BLaER1 (cell line): Measurements from ENCODE around the gene WRNIP1.
"Not testable (repeated sequence)": the region's sequence is repeated elsewhere in the genome, so short reads cannot be mapped to it uniquely, and the experiment has no call there.

Experiments
- H3K27ac ChIP-seq: shearing (Covaris generic); formaldehyde crosslinking; 2 replicates; pipeline ENCODE4 v1.8.1; 2022
- H3K27me3 ChIP-seq: shearing (Covaris generic); formaldehyde crosslinking; 2 replicates; pipeline ENCODE4 v1.8.1; 2022
- H3K36me3 ChIP-seq: shearing (Covaris generic); formaldehyde crosslinking; 2 replicates; pipeline ENCODE4 v1.8.1; 2022
- H3K4me1 ChIP-seq: shearing (Covaris generic); formaldehyde crosslinking; 2 replicates; pipeline ENCODE4 v1.8.1; 2022
- H3K4me2 ChIP-seq: shearing (Covaris generic); formaldehyde crosslinking; 2 replicates; pipeline ENCODE4 v1.8.1; 2022
- H3K4me3 ChIP-seq: shearing (Covaris generic); formaldehyde crosslinking; 2 replicates; pipeline ENCODE4 v1.8.1; 2022
- H3K9ac ChIP-seq: shearing (Covaris generic); formaldehyde crosslinking; 2 replicates; pipeline ENCODE4 v1.8.1; 2022
- H3K9me3 ChIP-seq: shearing (Covaris generic); formaldehyde crosslinking; 2 replicates; pipeline ENCODE4 v1.8.1; 2022
- H4K20me1 ChIP-seq: shearing (Covaris generic); formaldehyde crosslinking; 2 replicates; pipeline ENCODE4 v1.8.1; 2022
- Cebpa-rat ChIP-seq: shearing (Covaris generic); IDR thresholded peaks from 2 replicates; pipeline ENCODE4 v1.8.1; 2022

Gene WRNIP1

DNA sequence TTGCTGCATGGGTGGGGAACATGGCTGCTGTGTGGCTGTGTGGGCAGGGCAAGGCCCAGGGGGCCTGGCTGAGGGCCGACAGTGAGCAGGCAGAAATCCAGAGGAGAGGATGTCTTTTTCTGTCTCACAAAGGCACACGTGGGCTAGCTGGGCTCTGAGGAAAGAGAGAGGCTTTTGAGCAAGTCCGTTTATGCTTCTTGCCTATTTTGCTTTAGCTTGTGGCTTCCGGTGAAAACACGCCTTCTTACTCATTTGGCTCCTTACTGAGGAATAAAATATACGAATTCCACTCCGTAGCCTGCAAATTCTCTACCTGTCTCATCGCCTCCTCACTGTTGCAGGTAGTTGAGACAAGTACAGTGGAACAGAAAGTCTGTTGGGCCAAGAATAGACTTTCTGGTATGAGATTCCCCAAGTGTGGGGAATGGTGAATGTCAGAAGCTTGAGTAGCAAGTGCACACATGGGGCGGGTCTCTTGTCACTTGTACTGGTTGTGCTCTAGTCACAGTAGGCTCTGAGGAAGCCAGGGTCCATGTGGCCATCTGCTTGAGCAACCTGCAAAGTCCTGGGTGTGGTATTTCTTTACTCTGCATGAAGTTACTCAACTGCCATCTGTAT lies 28.4 kb downstream of the WRNIP1 start:
- Histone ChIP-seq H4K20me1 (no peaks in the 10 kb centered on the region), H3K4me3 (0 out of 2 replicates have a peak overlapping the region, but pooled peaks have one; percentile 41), H3K9ac (peak overlapping the region; percentile 73), H3K4me1 (peaks cover 87% of the 10 kb centered on the region), H3K4me2 (peak overlapping the region; percentile 85), H3K27me3 (no peaks in the 10 kb centered on the region), H3K36me3 (no peaks in the 10 kb centered on the region), H3K27ac (peak overlapping the region; percentile 84), H3K9me3 (no peaks in the 10 kb centered on the region)
- TF ChIP-seq Cebpa-rat, result no peak

GRCh38 chr6:2794171-2794730 lies 29.1 kb downstream of the WRNIP1 start:
- no peak overlapping the region for H3K9ac ChIP-seq
- peaks cover 89% of the 10 kb centered on the region for H3K4me1 ChIP-seq
- no peaks in the 10 kb centered on the region for H3K36me3 ChIP-seq
- no peaks in the 10 kb centered on the region for H3K27me3 ChIP-seq
- peak overlapping the region; percentile 84 for H3K27ac ChIP-seq
- H3K4me3 ChIP-seq, result no peak overlapping the region
- no peak for TF ChIP-seq Cebpa-rat
- no peaks in the 10 kb centered on the region for H3K9me3 ChIP-seq
- H4K20me1 ChIP-seq, result no peaks in the 10 kb centered on the region
- peak overlapping the region; percentile 85 for H3K4me2 ChIP-seq

DNA sequence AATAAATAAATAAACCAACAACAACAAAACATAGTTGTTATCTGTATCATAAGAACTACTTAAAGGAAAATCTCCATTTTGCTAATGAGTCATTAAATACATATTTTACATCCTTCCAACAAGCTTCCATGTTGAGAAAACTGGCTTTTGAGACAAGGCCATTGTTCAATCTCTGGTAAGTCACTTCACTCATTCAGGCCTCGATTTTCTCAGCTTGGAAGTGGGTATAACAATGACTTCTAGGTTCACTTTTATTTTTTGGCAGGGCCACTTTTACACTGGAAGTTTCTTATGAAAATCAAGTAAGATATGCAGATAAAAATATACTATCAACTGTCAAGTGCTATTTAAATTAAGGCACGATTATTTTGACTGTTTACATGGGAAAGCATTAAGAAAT lies 30.0 kb downstream of the WRNIP1 start:
- Histone ChIP-seq H3K9me3 (no peaks in the 10 kb centered on the region), H3K9ac (no peak overlapping the region), H3K27me3 (no peaks in the 10 kb centered on the region), H3K27ac (no peak overlapping the region), H4K20me1 (no peaks in the 10 kb centered on the region), H3K4me2 (no peak overlapping the region), H3K4me3 (no peak overlapping the region), H3K4me1 (peaks cover 81% of the 10 kb centered on the region), H3K36me3 (no peaks in the 10 kb centered on the region)
- TF ChIP-seq Cebpa-rat, result no peak

DNA sequence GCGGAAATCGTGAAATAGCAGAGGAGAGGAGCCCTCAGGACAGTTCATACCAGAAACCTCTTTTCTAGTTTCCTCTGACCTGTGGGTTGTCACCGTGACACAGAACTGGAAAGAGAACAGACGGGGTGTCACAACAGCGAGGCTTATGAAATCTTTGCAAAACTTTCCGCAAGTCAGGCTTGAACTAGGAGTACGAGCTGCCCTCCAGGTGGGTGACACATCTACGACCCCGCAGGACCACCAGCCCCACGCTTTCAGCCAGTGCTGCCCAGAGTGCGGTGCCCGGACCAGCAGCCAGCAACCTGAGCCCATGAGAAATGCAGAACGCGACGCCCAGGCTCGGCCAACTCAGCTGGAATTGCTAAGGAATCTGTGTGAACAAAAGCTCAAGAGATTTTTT lies 30.8 kb downstream of the WRNIP1 start:
- Histone ChIP-seq H3K9me3 (no peaks in the 10 kb centered on the region), H3K4me1 (peaks cover 73% of the 10 kb centered on the region), H4K20me1 (no peaks in the 10 kb centered on the region), H3K9ac (no peak overlapping the region), H3K36me3 (no peaks in the 10 kb centered on the region), H3K27me3 (no peaks in the 10 kb centered on the region), H3K4me3 (no peak overlapping the region), H3K4me2 (no peak overlapping the region), H3K27ac (peak overlapping the region; percentile 35; the same call in 1 of the 2 replicates)
- no peak for TF ChIP-seq Cebpa-rat

DNA sequence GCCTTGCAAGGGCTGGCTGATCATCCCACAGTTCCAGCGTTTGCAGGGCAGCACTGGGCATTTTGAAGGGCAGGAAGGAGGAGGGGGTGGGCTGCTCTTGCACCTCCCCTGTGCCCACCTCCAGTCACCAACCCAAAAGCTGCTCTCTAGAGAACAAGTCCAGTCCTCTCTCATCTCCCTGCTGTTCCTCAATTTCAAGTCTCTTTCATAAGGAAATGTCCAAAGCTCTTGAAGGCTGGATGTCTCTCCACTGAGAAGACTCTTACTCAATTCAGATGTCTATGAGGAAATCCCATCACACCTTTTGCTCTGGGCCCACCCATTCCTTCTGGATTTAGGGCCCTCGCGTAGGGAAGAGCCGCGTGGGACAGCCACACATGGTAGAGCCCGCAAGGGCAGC lies 31.7 kb downstream of the WRNIP1 start:
- Histone ChIP-seq H3K9me3 (no peaks in the 10 kb centered on the region), H3K27me3 (no peaks in the 10 kb centered on the region), H3K4me2 (peak overlapping the region; percentile 69), H3K4me1 (peaks cover 64% of the 10 kb centered on the region), H3K9ac (peak overlapping the region; percentile 54), H3K27ac (peak overlapping the region; percentile 59), H4K20me1 (no peaks in the 10 kb centered on the region), H3K36me3 (no peaks in the 10 kb centered on the region), H3K4me3 (no peak overlapping the region)
- no peak for TF ChIP-seq Cebpa-rat

GRCh38 chr6:2797564-2798031 lies 32.4 kb downstream of the WRNIP1 start:
- peak overlapping the region; percentile 59 for H3K27ac ChIP-seq
- H3K36me3 ChIP-seq, result no peaks in the 10 kb centered on the region
- H3K4me2 ChIP-seq, result peak overlapping the region; percentile 69
- no peaks in the 10 kb centered on the region for H3K27me3 ChIP-seq
- H4K20me1 ChIP-seq, result no peaks in the 10 kb centered on the region
- peak overlapping the region; percentile 54; the same call in 1 of the 2 replicates for H3K9ac ChIP-seq
- H3K9me3 ChIP-seq, result no peaks in the 10 kb centered on the region
- peaks cover 57% of the 10 kb centered on the region for H3K4me1 ChIP-seq
- no peak for TF ChIP-seq Cebpa-rat
- H3K4me3 ChIP-seq, result no peak overlapping the region

DNA sequence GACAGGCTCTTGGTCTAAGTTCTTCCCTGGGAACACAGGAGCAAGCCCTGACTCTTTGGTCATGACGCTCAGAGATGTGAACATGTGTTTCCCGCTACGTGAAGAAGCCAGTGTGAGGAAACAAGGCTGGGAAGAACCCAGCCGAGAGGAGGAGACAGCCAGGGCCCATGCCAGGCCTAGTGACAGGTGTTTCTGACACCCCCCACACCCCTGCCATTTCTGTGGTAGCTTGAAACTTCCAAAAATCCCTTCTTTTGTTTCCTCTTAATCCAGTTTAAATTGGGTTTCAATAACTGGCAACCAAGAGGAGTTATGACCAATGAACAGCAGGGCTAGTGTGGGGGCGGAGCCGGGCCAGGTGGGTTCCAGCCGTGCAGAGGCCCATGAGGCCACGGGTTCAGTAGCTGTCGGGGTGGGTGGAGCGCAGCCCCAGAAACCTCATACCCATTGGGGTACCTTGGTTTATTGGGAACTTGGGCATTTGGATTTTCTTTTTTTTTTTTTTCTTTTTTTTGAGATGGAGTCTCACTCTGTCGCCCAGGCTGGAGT lies 33.5 kb downstream of the WRNIP1 start:
- H3K9ac ChIP-seq, result no peak overlapping the region
- TF ChIP-seq Cebpa-rat, result no peak
- H3K27ac ChIP-seq, result no peak overlapping the region
- H3K4me1 ChIP-seq, result peaks cover 46% of the 10 kb centered on the region
- no peaks in the 10 kb centered on the region for H4K20me1 ChIP-seq
- H3K4me3 ChIP-seq, result no peak overlapping the region
- no peaks in the 10 kb centered on the region for H3K36me3 ChIP-seq
- peak overlapping the region; percentile 14; the same call in 1 of the 2 replicates for H3K4me2 ChIP-seq
- H3K9me3 ChIP-seq, result no peaks in the 10 kb centered on the region
- no peaks in the 10 kb centered on the region for H3K27me3 ChIP-seq

DNA sequence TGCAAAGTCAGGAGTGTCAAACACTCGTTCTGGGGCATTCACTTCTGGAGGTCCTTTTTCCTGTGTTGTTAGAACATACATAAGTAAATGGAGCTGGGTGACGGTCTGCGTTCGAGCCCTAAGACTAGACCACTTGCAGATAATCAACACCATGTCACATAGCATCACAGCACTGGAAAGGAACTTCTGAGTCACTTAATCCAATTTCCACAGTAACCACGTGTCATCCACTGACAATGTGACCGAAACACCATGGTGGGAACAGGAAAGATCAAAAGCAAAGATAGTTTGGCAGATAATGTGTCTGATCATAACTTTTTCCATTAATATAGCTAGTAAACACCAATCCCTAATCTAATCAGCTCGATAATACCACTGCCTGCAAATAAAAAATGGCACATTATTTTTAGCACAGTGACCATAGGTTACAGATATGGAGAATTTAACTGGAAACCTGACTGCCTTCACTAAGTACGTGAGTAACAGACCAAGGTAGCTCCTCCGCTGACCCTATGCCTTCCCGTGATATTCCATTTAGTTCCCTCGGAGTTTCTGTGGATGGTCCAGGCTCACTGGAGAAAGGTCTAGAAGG lies 34.8 kb downstream of the WRNIP1 start:
- Histone ChIP-seq H3K9ac (no peak overlapping the region), H3K4me2 (no peak overlapping the region), H4K20me1 (no peaks in the 10 kb centered on the region)

DNA sequence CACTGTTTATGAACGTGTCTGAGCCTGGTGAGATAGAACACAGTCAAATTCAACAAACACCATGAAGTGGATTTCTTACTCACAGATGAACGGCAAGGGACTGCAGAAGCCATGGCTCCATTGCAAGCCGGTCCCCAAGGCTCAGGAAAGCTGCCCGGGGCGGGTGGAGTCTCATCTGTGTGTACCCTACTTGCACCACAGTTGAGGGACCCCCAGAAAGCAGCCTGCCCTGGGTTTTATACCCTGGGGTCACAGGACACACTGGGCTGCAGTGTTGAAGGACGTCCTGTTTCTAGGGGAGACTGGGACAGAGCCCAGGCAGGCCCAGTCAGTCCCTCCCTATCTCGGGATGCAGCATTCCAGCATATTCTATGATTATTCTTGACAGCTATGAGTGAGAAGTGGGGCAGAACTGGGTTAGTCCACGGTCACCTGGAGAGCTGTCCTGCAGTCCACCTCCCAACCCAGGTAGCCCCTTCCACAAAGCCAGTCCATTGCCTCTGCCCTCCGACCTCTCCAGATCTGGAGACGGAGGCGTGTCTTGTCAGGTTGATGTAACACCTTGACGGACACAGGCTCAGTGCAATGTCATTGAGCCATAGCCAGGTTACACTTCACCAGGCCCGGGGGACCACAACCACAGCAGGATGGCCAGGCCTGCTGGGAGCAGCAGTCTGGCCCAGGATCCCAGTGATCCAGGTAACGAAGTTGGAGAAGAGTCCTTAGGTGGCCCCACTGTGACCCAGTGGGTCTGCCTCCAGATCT lies 35.5 kb downstream of the WRNIP1 start:
- H3K27ac ChIP-seq, result no peak overlapping the region
- no peaks in the 10 kb centered on the region for H3K27me3 ChIP-seq
- H3K9ac ChIP-seq, result no peak overlapping the region
- no peak overlapping the region for H3K4me2 ChIP-seq
- H3K4me3 ChIP-seq, result no peak overlapping the region
- peaks cover 30% of the 10 kb centered on the region for H3K4me1 ChIP-seq
- H3K9me3 ChIP-seq, result no peaks in the 10 kb centered on the region
- TF ChIP-seq Cebpa-rat, result no peak
- no peaks in the 10 kb centered on the region for H4K20me1 ChIP-seq
- no peaks in the 10 kb centered on the region for H3K36me3 ChIP-seq

More for the DNA sequence above, 34.8 kb downstream of the WRNIP1 start:
- no peaks in the 10 kb centered on the region for H3K27me3 ChIP-seq
- H3K27ac ChIP-seq, result no peak overlapping the region
- no peaks in the 10 kb centered on the region for H3K36me3 ChIP-seq
- peaks cover 34% of the 10 kb centered on the region for H3K4me1 ChIP-seq
- TF ChIP-seq Cebpa-rat, result no peak
- no peaks in the 10 kb centered on the region for H3K9me3 ChIP-seq
- no peak overlapping the region for H3K4me3 ChIP-seq

- H3K9ac ChIP-seq, H3K27me3 ChIP-seq, H3K27ac ChIP-seq, H3K4me3 ChIP-seq, H4K20me1 ChIP-seq, H3K4me2 ChIP-seq, H3K9me3 ChIP-seq, H3K36me3 ChIP-seq: not testable (repeated sequence)
- peaks cover 21% of the 10 kb centered on the region for H3K4me1 ChIP-seq
These were observed 36.5 kb downstream of the WRNIP1 start for GRCh38 chr6:2801687-2802086.
